GM18517 (cell line): ENCODE results near the gene LHX1.

Experiments used
- ATAC-seq: cut with Tn5 transposase; IDR thresholded peaks from one replicate; pipeline ENCODE4 v1.9.1; 2021; ENCODE audit warnings: mild to moderate bottlenecking, moderate library complexity; ENCODE audit not compliant: unreplicated experiment

Gene LHX1

DNA sequence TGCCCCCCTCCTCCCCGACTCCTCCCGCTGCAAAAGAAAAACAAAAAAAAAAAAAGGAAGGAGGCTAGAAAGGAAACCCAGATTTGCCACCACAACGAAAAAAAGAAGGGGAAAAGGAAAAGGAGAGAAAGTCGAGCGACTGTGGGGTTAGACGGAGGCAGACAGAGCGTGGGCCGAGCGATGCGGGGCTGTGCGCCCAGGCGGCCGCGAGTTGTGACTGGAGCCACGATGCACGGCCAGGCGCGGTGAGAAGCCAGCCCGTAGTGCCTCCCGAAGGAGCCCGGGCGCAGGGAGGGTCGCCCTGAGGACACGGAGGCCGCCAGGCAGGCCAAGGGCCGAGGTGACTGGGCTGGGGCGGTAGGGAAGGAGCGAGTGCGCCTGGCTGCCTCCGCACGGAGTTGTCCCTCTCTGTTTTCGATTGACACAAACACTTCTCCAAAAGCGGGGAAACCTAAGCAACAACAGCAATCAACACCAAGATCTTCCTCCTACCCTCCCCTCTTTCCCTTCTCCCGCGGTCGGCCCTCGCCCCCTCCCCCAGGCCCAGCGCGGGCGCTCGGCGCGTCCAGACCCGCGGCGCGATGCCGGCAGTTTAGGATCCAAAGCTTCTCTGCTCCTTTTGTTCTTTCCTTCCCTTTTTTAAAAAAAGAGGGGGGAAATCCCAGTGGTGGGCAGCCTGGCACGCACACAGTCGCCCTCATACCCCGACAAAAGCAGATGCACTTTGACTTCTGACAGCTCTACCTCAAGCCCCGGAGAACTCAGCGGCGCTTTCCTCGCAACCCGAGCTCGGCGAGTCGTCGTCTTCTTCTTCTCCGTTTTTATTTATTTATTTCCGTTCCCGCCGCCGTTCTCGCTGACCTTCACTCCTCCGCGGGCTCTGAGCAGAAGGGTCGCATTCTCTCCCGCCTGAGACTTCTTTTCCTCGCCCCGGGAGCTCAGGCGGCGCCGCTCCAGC is at the start of gene LHX1:
LHX1 (plus strand) TSS at position 475 of the 958 bp plus-strand sequence. CDS start 723 bp downstream, outside the sequence.
- no peak for ATAC-seq

DNA sequence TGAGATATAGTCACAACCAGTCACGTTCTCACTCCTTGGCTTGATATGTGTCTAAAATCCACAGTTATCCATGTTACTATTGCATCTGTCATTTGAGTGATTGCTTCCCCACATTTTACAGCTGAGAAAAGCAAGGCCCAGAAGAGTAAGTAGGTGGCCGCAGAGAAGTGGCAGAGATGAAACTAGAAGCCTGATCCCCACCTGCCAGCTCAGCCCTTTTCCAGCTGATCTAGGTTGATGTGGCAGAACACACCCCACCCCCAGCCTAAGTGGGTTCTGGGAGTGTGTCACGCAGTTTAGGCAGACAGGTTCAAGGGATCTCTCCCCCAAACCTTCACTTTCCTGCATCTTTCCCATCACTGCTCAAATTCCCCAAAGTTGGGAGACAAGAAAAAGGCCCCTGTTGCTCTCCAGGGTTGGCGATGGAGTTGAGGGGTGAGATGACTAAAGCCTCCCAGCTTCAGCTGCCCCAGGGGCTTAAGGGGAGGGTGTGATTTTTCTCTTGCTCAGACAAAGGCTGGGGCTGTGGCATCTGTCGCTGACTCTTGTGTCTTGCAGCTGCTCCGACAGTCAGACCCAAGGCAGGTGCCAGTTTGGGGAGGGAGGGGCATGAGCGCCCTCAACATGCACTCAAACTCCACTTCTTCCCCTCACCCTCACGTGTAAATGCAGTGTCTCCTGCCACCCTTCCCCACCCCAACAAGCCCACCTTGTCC is 48.9 kb upstream of the LHX1 start:
- no peak for ATAC-seq

DNA sequence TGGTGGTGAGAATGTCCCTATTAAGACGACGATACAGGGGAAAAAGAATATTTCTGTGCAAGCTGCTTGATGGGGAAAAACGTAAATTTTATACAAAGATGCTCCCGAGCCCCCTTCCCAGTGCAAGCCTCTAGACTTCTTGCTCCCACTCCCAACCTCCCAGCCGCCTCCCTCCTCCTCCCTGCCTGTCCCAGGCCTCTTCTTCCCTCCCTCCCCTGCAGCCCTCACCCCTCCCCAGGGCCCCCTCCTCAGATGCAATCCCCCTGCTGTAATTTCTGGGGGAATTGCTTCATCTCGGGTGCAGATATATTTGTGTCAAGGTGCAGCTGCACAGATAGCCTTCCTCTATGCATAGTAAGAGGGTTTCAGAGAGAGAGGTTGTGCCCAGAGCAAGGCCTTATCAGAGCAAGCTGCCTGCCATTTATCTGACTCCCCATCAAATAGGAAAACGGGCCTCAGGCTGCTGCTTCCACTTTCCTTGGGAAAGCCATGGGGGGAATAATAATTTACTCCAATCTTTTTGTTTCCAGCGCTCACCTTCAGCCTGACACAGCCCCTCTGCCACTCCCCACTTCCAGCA is 47.4 kb upstream of the LHX1 start:
- ATAC-seq, result no peak

DNA sequence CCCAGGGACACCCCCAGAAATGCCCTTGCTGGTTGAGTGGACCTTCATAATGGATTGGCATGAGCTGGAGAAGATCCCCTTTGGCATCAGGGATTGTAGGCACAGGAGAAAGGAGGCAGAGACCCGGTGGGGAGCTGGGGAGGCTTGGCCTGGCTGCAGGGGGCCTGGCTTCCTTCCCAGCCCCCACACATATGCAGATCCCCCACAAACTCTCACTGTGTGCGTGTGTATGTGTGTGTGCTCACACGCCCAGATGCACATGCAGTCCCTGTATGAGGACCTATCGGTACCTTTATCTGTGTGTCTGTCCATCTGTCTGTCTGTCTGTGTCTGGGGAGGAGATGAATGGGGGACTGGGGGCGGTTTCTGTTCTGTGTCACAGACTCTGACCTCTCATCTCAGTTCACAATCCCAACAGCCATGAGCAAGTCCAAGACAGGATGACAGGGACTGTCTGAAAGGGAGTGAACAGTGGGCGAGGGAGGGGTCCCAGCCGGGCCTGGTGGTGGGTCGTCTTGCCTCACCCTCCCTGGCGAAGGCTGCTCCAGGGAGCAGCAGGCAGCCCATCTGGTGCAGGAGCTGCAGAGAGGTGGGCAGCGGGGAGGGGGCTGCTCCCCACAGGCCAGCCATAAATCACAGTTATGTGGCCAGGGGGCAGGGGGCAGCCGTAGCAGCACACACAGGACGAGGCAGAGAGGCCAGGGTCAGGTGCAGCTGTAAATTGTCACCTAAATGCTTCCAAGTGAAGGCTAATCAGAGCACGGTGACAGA is 46.7 kb upstream of the LHX1 start:
- ATAC-seq, result no peak

DNA sequence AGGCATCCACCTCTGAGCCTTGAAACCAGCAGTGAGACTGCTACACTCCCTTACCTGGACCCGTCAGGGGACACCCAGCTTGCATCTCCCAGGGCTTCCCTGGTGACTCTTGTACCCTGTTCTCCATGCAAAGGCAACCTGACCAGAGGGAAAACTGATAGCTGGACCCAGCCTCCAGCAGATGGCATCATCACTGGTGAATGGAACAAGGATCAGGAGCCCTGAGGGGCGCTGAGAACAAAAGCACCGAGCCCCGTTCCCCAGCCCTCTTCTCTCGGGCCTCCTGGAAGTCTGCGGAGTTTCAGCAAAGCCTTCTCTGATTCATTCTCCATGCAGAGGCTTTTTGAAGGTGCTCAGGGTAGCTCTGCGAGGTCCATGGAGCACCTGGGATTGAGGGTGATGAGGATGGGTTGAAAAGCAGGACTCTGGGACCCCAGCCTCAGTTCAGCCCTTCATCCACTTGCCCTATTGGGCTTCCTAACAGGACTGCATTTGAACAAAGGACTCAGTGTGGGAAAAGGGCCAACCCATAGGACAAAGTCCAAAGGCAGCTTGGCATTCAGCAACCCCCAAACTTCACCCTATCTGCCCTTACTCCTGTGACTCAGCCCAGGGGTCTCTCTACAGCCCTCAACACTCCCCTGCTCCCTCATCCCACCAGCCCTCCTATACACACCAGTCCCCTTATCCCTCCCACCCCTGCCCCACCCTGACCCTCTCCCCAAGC is 45.0 kb upstream of the LHX1 start:
- ATAC-seq, result no peak

DNA sequence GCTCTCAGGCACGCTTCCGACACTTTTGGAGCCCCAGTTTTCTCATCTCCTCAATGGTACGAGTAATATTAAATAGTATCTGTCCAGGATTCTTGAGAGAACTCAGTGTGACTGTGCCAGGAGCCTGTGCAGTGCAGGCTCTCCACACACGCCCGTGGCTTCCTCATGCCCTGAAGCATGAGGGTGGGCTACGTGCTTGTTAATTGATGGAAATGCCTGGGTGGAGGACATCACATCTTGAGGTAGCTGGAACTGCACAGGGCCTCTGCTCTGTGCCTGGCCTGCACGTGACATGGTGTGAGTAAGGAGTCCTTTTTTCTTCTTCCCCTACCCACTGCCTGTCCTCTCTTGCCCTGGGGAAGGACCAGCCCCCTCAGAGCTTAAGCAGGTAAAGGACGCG is 43.1 kb upstream of the LHX1 start:
- ATAC-seq, result no peak

DNA sequence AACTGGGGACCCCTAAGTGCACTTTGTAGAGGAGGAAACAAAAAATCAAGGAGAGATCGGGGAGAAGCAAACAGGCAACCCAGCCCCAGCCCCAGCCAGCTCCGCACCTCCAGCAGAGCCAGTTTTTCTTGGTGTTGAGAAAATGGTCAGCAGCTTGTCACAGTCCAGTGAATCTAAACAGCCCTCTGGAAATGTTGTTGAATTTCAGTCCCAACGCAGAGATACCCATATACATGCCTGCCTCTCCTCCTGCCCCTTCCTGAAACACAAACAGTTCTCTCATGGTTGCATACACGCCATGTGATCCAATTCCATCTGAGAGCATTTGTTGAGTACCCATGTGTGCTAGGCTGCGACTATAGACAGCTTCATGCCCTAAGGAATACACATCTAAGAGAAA is 42.4 kb upstream of the LHX1 start:
- no peak for ATAC-seq

DNA sequence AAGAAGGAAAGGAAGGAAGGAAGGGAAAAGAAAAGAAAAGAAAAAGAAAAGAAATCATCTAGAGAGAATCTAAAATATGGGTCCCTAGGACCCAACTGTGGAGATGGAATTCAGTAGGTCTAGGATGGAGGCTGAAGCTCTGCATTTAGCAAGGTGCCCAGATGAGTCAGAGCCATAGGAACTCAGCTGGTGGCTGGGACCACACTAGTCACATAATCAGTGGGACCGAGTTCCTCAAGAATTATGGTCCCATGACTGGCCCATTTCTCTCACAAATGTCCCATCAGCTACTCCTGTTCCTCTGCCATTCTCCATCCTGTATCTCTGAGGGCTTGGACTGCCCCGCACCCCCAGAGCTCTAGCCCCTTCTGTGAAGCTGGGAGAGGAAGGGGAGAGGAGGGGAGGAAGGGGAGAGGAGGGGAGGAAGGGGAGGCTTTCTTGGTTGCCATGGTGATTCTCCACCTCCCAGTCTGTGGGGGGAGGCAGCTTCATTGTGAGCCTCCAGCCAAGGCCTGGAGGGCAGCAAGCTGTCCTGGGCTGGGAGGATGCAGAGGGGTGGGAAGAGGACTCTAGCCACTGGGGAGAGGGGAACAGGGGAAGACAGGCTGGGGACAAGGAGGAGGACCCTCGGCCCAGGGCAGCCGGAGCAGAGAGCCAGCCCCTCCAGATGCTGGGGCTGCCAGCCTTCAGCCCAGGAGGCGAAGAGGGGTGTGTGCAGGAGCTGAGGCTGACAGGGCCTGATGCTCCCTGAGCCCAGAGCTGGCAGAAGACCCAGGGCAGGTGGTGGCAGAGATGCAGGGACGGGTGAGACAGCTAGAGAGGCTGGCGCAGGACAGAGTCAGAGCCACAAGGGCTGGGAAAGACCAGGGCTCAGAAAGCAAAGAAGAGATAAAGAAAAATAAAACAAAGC is 37.8 kb upstream of the LHX1 start:
- no peak for ATAC-seq

DNA sequence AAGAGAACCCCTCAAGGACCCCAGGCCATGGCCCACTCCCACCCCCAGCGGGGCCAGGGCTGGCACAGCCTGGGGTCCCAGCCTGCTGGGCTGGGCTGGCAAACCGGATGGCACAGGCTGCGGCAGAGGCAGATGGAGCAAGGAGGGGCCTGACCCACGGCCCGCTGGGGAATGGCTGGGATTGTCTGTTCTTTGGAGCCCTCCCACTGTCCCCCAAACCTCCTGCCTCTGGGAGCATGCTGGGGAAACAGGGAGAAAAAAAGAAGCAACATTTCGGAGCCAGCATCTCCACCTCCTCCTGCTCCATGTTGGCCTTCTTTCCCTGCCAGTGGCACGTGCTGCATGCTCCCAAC is 37.1 kb upstream of the LHX1 start:
- no peak for ATAC-seq

DNA sequence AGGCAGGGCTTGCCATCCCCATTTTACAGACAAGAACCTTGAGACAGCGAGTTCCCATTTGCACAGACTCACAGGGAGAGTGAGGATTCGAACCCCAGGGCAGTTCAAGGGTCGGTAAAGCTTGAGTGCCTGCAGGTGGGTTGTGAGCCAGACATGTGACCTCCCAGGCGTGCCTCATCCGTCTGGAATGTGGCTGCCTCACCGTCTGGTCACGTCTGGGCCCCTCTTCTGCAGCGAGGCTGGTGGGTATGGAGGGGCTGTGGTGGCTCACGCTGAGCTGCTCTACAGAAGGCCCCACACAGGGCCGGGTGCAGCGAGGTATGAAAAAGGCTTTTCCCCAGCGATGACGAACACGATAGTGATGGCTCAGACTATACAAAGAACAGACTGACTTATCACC is 35.8 kb upstream of the LHX1 start:
- no peak for ATAC-seq

DNA sequence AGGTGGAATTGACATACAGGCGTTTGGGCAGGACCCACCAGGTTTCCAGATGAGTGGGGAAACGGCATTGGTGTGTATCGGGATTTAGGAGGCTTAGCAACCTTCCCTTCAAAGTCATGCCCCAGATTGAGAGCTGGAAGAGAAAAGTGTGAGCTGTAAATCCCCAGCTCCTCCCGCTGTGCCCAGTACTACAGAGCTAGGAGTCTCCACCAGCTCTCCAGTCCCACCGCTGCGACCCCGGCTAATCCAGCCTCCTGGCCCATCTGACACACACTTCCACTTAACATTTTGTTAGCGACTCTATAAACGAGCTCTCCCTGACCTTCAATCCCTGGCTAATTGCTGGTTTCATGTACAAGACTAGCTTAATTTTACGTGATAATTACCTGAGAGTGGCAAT is 29.9 kb upstream of the LHX1 start:
- ATAC-seq, result no peak

DNA sequence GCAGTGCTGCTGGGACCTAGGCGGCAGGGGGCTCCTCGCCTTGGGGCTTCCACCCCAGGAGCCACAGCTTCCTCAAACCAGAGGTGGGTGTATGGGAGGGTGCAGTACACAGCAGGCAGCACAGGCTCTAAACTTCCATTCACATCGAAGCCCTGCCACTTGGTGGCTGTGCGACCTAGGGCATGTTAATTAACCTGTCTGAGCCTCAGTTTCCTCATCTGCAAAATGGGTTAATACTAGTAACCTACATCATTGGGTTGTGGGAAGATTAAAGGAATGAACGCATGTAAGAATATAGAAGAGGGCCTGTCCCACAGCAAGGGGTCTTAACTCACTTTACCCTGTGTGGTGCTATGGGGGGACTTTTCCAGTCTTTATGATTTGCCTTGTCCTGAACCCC is 26.8 kb upstream of the LHX1 start:
- no peak for ATAC-seq

DNA sequence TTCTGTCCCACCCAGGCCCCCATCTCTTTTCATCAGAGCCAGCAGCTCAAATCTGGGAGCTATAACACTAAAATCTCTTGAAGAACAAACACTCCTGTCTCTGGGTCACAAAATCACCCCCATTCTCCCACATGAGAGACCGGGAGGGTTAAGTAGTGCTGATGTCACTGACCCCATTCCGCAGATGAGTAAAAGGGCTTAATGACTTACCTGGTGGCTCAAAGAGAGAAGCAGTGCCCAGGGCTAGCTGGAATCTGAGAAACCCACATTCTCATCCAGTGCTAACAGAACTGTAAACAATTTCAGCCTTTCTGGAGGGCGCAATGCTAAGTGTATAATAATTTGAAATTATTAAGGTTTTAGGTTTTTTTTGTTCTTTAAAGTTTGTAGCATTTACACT is 26.3 kb upstream of the LHX1 start:
- ATAC-seq, result no peak

DNA sequence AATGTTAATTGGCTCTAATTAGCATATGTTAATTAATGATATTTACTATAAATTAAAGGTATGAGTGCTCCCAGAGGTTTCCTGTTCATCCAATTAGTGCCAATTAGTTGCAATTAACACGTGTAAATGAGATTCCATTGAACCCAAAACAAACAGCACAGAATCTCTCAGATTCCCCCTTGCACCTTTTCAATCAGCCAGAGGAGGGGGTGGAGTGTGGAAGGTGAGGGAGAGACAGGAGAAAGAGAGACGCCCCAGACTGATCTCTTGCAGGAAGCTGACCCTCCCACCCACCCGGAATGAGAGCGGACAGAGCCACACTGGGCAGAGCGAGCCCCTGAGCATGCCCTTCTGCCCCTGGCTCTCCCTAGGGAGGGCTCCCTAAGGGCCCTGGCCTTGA is 24.1 kb upstream of the LHX1 start:
- no peak for ATAC-seq

DNA sequence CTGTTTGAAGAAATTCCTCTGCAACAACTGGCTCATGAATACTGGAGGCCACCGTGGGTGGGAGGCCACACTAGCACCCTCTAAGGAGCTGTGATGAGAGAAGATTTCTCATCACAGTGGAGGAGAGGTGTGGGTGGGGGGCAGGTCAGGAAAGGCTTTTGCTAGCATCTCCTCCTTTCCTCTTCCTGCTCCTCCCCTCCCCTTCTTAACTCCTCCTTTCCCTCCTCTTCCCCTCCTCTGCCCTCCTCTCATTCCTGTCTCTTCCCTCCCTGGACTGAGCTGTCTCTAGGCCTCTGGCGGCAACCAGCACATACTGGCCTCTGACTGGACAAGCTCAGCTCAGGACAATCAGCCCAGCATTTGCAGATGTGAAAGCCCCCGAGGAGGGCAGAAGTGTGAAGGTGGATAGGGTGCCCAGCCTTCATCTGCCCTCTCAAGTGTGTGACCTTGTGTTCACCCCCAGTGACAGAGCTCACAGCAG is 19.0 kb upstream of the LHX1 start:
- ATAC-seq, result no peak

DNA sequence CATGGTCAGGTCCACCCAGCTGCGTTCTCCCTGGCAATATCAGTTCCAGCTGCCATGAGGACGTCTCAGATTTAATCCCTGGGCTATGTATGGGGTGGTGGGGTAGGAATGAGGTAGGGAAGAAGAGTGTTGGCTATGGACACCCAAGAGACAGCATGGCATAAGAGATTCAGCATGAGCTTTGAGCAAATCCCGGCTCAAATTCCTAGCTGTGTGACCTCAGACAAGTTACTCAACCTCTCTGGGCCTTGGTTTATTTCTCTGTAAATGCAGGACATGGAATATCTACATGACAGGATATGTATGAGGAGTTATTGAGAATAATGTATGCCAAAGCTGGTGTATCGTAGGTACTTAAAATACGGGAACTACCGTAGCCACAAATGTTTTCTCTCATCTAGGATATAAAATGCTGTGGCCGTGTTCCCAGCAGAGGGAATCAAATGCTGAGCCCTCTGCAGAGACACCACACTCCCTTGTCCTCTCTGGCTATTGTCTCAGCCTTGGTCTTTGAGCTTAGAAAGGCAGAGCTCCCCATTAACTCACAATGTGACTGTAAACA is 17.8 kb upstream of the LHX1 start:
- ATAC-seq, result no peak

DNA sequence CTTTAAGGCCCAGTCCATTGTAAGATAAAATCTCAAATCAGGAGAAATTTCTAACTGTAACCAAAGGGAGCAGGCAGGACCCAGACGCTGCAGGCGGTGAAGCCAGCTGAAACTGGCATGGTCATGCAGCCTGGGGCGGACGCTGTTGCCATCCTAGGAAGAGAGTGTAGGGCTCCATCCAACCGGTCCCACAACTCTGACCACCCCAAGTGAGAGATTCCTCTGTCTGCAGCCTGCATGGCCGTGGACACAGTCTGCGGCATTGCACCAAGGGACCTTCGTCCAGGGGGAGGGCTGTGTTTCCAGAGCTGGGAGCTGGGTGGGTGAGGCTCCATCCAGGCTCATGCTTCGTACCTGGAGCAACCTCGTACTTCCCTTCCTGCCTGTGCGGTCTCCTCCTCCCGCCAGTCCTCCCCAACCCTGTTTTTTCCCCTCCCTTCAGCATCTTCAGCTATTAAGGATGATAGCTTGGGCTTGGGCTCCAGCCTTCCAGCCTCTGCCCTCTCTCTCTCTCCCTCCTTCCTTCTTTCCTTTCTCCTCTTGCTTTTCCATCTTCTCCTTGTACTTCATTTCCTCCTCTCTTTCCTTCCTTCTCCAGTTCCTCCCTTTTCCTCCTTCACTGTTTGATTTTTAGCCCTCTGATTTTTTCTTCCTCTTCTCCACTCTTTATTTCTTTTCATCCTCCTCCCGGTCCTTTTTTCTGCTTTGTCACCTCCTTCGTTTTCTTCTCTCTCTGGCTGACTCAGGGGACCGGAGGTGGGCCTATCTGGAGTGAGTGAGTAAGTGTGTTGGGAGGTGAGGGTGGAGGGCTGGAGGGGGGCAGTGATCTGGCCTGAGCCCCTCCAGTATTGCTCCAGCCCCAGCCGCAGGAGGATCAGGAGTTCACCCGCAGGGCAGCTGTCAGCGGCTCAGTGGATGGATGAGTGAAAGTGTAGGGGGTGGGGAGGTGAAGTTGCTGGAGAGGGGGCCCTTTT is 17.0 kb upstream of the LHX1 start:
- ATAC-seq, result no peak
